ENCODE data around the gene PRPH2. TPM values are rescaled to one million over a fixed set of nuclear protein-coding genes. Genes with fewer than 3 reads are reported as not detected.
A peak's percentile ranks its signal among the peaks of the same experiment; 100 is the strongest.

Gene PRPH2
- total RNA-seq, 6 experiments from 2014 or later: 0.19 to 2.0 (median 0.37) TPM

GRCh38 chr6:42696526-42697267 lies 25.7 kb downstream of the PRPH2 start:
- H3K27me3 Mint-ChIP-seq (ENCODE audit: insufficient read depth): no peaks in the 10 kb centered on the region; the same call in 1 of the 2 replicates
- H3K4me3 Mint-ChIP-seq: peak overlapping the region; percentile 10
- peak; percentile 67 for DNase-seq
- peaks cover 67% of the 10 kb centered on the region for H3K4me1 Mint-ChIP-seq (ENCODE audit: low read depth)
- TF ChIP-seq CTCF (IDR thresholded peaks at IDR 0.05): no peak
- H3K9me3 Mint-ChIP-seq: no peaks in the 10 kb centered on the region
- peaks cover 26% of the 10 kb centered on the region for H3K36me3 Mint-ChIP-seq (ENCODE audit: low read depth)
- peak overlapping the region; percentile 75 for H3K27ac Mint-ChIP-seq

GRCh38 chr6:42694586-42694985 lies 27.8 kb downstream of the PRPH2 start:
- Mint-ChIP-seq H3K27me3 (ENCODE audit: insufficient read depth) (no peaks in the 10 kb centered on the region; the same call in 1 of the 2 replicates), H3K4me3 (peak overlapping the region; percentile 44), H3K27ac (peak overlapping the region; percentile 78), H3K4me1 (ENCODE audit: low read depth) (peaks cover 70% of the 10 kb centered on the region), H3K36me3 (ENCODE audit: low read depth) (peaks cover 19% of the 10 kb centered on the region), H3K9me3 (no peaks in the 10 kb centered on the region)
- peak; percentile 81 for DNase-seq
- TF ChIP-seq CTCF (IDR thresholded peaks at IDR 0.05): no peak

- H3K27me3 Mint-ChIP-seq (ENCODE audit: insufficient read depth): no peaks in the 10 kb centered on the region; the same call in 1 of the 2 replicates
- H3K4me3 Mint-ChIP-seq: peak overlapping the region; percentile 44; the same call in 1 of the 2 replicates
- no peaks in the 10 kb centered on the region for H3K9me3 Mint-ChIP-seq
- DNase-seq: no peak
- H3K36me3 Mint-ChIP-seq (ENCODE audit: low read depth): peaks cover 19% of the 10 kb centered on the region
- no peak for TF ChIP-seq CTCF (IDR thresholded peaks at IDR 0.05)
- peak overlapping the region; percentile 78 for H3K27ac Mint-ChIP-seq
- H3K4me1 Mint-ChIP-seq (ENCODE audit: low read depth): peaks cover 70% of the 10 kb centered on the region
Measured at GRCh38 chr6:42693725-42694323, 28.6 kb downstream of the PRPH2 start.

GRCh38 chr6:42692137-42692911 lies 30.1 kb downstream of the PRPH2 start:
- no peak for TF ChIP-seq CTCF (IDR thresholded peaks at IDR 0.05)
- Mint-ChIP-seq H3K4me1 (ENCODE audit: low read depth) (peaks cover 81% of the 10 kb centered on the region), H3K9me3 (no peaks in the 10 kb centered on the region), H3K36me3 (ENCODE audit: low read depth) (peaks cover 19% of the 10 kb centered on the region), H3K27ac (peak overlapping the region; percentile 90), H3K4me3 (peak overlapping the region; percentile 44), H3K27me3 (ENCODE audit: insufficient read depth) (no peaks in the 10 kb centered on the region)
- DNase-seq: peak; percentile 76

GRCh38 chr6:42690872-42691271 lies 31.5 kb downstream of the PRPH2 start:
- no peak overlapping the region for H3K4me3 Mint-ChIP-seq
- no peak for TF ChIP-seq CTCF (IDR thresholded peaks at IDR 0.05)

More at GRCh38 chr6:42690872-42691271, 31.5 kb downstream of the PRPH2 start:
- Mint-ChIP-seq H3K4me1 (ENCODE audit: low read depth) (peaks cover 67% of the 10 kb centered on the region), H3K27ac (peak overlapping the region; percentile 34), H3K27me3 (ENCODE audit: insufficient read depth) (no peaks in the 10 kb centered on the region), H3K9me3 (no peaks in the 10 kb centered on the region), H3K36me3 (ENCODE audit: low read depth) (peaks cover 14% of the 10 kb centered on the region)
- DNase-seq: no peak
